ENCODE data around the gene ZNF729.
"Not testable (repeated sequence)": the region's sequence is repeated elsewhere in the genome, so short reads cannot be mapped to it uniquely, and the experiment has no call there.

The ZNF729 gene

GRCh38 chr19:22263121-22263520, 23.1 kb upstream of the ZNF729 start:
- TF ChIP-seq, protein P1, sequence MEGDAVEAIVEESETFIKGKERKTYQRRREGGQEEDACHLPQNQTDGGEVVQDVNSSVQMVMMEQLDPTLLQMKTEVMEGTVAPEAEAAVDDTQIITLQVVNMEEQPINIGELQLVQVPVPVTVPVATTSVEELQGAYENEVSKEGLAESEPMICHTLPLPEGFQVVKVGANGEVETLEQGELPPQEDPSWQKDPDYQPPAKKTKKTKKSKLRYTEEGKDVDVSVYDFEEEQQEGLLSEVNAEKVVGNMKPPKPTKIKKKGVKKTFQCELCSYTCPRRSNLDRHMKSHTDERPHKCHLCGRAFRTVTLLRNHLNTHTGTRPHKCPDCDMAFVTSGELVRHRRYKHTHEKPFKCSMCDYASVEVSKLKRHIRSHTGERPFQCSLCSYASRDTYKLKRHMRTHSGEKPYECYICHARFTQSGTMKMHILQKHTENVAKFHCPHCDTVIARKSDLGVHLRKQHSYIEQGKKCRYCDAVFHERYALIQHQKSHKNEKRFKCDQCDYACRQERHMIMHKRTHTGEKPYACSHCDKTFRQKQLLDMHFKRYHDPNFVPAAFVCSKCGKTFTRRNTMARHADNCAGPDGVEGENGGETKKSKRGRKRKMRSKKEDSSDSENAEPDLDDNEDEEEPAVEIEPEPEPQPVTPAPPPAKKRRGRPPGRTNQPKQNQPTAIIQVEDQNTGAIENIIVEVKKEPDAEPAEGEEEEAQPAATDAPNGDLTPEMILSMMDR (IDR thresholded peaks at IDR 0.05; ENCODE audit: low read depth, low read length, missing control alignments), result no peak
- Histone ChIP-seq H3K27ac (no peak overlapping the region), H3K36me3 (replicated peaks) (no peaks in the 10 kb centered on the region), H3K27me3 (replicated peaks) (no peaks in the 10 kb centered on the region), H3K4me3 (ENCODE audit: low read depth, low read length) (no peak overlapping the region)
- no peak for DNase-seq
- in situ Hi-C loops (cut with HindIII; ENCODE audit: low pct_ligation_motif_present, low sequenced_read_pairs), result no loop called here

DNA sequence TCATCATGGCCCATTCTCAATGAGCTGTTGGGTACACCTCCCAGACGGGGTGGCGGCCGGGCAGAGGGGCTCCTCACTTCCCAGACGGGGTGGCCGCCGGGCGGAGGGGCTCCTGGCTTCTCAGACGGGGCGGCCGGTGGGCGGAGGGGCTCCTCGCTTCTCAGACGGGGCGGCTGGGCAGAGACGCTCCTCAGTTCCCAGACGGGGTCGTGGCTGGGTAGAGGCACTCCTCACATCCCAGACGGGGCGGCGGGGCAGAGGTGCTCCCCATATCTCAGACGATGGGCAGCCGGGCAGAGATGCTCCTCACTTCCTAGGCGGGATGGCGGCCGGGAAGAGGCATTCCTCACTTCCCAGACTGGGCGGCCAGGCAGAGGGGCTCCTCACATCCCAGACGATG, 35.3 kb downstream of the ZNF729 start:
- not testable (repeated sequence) for DNase-seq, H3K27ac ChIP-seq

DNA sequence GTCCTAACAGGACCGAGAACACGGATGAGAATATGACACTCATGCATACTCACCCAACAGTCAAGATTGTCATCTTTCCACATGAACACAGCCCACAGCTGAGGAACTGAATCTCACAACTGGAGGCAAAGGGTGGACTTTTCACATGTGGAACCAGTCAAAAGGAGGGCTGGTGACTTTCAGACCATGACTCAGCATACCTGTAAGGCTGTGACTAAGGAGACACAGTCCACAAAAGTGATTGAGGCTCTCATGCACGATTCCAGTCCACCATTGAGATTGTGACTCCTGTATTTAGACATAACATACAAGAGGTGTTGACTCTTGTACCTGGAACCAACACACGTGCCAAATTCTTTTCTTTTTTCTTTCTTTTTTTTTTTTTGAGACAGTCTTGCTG, 40.0 kb downstream of the ZNF729 start:
- TF ChIP-seq, protein P1 (IDR thresholded peaks at IDR 0.05; ENCODE audit: low read depth, low read length, missing control alignments), result no peak
- Histone ChIP-seq H3K36me3 (replicated peaks) (no peaks in the 10 kb centered on the region), H3K27ac (no peak overlapping the region), H3K27me3 (replicated peaks) (no peaks in the 10 kb centered on the region), H3K4me3 (ENCODE audit: low read depth, low read length) (no peak overlapping the region)
- in situ Hi-C loops (cut with HindIII; ENCODE audit: low pct_ligation_motif_present, low sequenced_read_pairs), result no loop called here
- no peak for DNase-seq

More for the DNA sequence above, 35.3 kb downstream of the ZNF729 start:
- in situ Hi-C loops (cut with HindIII; ENCODE audit: low pct_ligation_motif_present, low sequenced_read_pairs); H3K4me3 ChIP-seq (ENCODE audit: low read depth, low read length); H3K27me3 ChIP-seq (replicated peaks); H3K36me3 ChIP-seq (replicated peaks): not testable (repeated sequence)

DNA sequence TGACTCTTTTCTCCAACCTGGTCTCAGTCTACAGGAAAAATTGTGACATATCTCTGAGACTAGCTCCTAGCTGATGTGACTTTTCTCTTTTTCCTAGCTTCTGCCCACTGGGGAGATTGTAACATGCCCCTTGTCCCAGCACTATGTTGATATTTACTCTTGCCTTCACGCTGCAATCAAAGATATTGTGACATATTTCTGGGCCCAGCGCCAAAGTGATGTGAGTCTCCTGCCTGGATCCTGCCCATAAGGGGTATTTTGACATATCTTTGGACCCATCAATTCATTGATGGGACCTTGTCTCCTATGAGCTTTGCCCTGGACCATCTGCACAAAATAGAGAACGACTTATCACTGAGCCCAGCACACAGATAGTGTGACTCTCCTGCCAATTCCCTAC, 41.1 kb downstream of the ZNF729 start:
- Histone ChIP-seq H3K27me3 (replicated peaks) (no peaks in the 10 kb centered on the region), H3K36me3 (replicated peaks) (no peaks in the 10 kb centered on the region), H3K27ac (no peak overlapping the region), H3K4me3 (ENCODE audit: low read depth, low read length) (no peak overlapping the region)
- DNase-seq, result no peak
- in situ Hi-C loops (cut with HindIII; ENCODE audit: low pct_ligation_motif_present, low sequenced_read_pairs), result no loop called here
- TF ChIP-seq, protein P1 (IDR thresholded peaks at IDR 0.05; ENCODE audit: low read depth, low read length, missing control alignments), result no peak

DNA sequence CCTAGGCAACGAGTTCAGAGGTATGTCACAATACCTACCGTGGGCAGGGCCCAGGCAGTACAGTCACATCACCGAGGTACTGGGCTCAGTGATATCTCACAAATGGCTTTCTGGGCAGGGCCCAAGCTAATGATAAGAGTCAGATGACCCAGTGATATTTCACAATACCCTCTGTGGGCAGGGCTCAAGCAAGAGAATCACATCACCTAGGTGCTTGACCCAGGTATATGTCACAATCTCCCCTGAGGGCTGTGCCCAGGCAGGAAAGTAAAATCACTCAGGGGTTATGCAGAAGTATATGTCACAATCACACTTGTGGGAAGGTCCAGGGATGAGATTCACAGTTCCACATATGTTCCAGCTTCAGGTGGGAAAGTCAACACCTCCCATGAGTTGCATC, 45.3 kb downstream of the ZNF729 start:
- no peak for DNase-seq
- Histone ChIP-seq H3K27me3 (replicated peaks) (no peaks in the 10 kb centered on the region), H3K36me3 (replicated peaks) (no peaks in the 10 kb centered on the region), H3K4me3 (ENCODE audit: low read depth, low read length) (no peak overlapping the region), H3K27ac (no peak overlapping the region)
- TF ChIP-seq, protein P1 (IDR thresholded peaks at IDR 0.05; ENCODE audit: low read depth, low read length, missing control alignments), result no peak
- in situ Hi-C loops (cut with HindIII; ENCODE audit: low pct_ligation_motif_present, low sequenced_read_pairs), result no loop called here

DNA sequence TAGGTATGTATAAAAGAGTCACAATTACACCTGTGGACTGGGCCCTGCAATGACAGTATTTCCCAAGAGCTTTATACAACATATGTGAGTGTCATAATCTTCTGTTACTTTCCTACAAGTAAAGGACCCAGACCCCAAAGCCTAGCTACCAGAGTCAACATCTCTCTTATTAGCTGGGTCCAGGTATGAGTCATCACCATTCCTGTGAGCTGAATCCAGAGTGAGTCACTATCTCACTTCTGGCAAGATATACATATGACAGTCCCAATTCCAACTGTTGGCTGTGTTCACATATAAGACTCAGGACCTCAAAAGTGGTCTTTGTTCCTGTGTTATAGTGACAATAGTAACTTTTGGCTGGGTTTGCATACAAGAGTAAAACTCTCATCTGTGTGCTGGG, 46.7 kb downstream of the ZNF729 start:
- Histone ChIP-seq H3K36me3 (replicated peaks) (no peaks in the 10 kb centered on the region), H3K27me3 (replicated peaks) (no peaks in the 10 kb centered on the region), H3K4me3 (ENCODE audit: low read depth, low read length) (no peak overlapping the region), H3K27ac (no peak overlapping the region)
- in situ Hi-C loops (cut with HindIII; ENCODE audit: low pct_ligation_motif_present, low sequenced_read_pairs), result no loop called here
- peak; percentile 0 for DNase-seq
- TF ChIP-seq, protein P1 (IDR thresholded peaks at IDR 0.05; ENCODE audit: low read depth, low read length, missing control alignments), result no peak
